C4-2B (cell line): Measurements from ENCODE around the gene NALCN.

Source experiments
- H3K27ac ChIP-seq: fragments of 450-650 bp; 2 replicates; pipeline ENCODE4 v1.5.1; 2017
- CTCF ChIP-seq: fragments of 450-650 bp; conservative IDR thresholded peaks from 2 replicates; pipeline ENCODE4 v1.5.1; 2017; ENCODE audit warnings: mild to moderate bottlenecking
- ZFX ChIP-seq: fragments of 450-650 bp; IDR thresholded peaks from 2 replicates; pipeline ENCODE4 v1.6.1; 2017

The NALCN gene

GRCh38 chr13:101408992-101409656 is 7.2 kb downstream of the NALCN start:
- H3K27ac ChIP-seq: no peak overlapping the region
- TF ChIP-seq CTCF (no peak), ZFX (no peak)

- TF ChIP-seq CTCF (no peak), ZFX (no peak)
- H3K27ac ChIP-seq: no peak overlapping the region
Measured at GRCh38 chr13:101408154-101408553, 8.2 kb downstream of the NALCN start.

GRCh38 chr13:101406791-101407190 is 9.5 kb downstream of the NALCN start:
- TF ChIP-seq CTCF (no peak), ZFX (no peak)
- no peak overlapping the region for H3K27ac ChIP-seq

- TF ChIP-seq ZFX: no peak
- TF ChIP-seq CTCF: no peak
- H3K27ac ChIP-seq: no peak overlapping the region
Measured at GRCh38 chr13:101401196-101401595, 15.1 kb downstream of the NALCN start.

GRCh38 chr13:101399365-101399764 is 16.9 kb downstream of the NALCN start:
- TF ChIP-seq ZFX (no peak), CTCF (no peak)
- H3K27ac ChIP-seq: no peak overlapping the region

GRCh38 chr13:101398920-101399319 is 17.4 kb downstream of the NALCN start:
- no peak overlapping the region for H3K27ac ChIP-seq
- TF ChIP-seq ZFX: no peak
- TF ChIP-seq CTCF: no peak

- no peak overlapping the region for H3K27ac ChIP-seq
- TF ChIP-seq CTCF (no peak), ZFX (no peak)
Measured at GRCh38 chr13:101398191-101398590, 18.1 kb downstream of the NALCN start.
